ENCODE results near the gene RPGRIP1L. TPM values are rescaled to one million over a fixed set of nuclear protein-coding genes. Genes with fewer than 3 reads are reported as not detected.
"Not testable (repeated sequence)": the region's sequence is repeated elsewhere in the genome, so short reads cannot be mapped to it uniquely, and the experiment has no call there.

Gene RPGRIP1L
- total and polyA plus RNA-seq, 2 donors from 2014 or later: 4.3 to 10.2 TPM

DNA sequence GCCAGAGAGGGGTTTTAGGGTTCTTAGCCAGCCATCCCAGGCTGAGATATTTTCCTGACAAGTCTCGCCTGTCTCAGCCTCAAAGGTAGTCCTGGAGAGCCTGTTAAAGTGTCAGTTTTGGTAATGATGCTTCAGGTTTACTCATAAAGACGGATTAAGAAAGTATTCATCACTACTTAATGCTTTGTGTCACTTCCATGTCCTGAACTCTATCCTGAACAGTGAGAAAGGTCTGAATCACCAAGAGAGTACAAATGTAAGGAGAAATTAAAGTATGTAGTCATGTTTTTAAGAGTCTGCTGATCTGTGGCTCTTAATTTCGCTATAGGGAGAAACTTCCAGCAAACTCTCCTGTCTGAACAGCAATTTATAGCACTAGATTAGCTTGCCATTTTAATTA, 14.0 kb downstream of the RPGRIP1L start:
- no peak for FAIRE-seq
- H3K4me3 ChIP-seq (ENCODE audit: low read length in 3 of 3): no peak overlapping the region
- DNase-seq: no peak
- H3K27me3 ChIP-seq (ENCODE audit: control insufficient read depth, insufficient read depth, low read length): no peaks in the 10 kb centered on the region
- H3K36me3 ChIP-seq (ENCODE audit: control insufficient read depth in 2 of 3, insufficient read depth in 3 of 3, low read length in 3 of 3): peaks cover 0 to 3% (median 3%) of the 10 kb centered on the region in 3 donors
- H3K27ac ChIP-seq (ENCODE audit: low read depth in 2 of 2, low read length in 2 of 2): no peak overlapping the region
- TF ChIP-seq, protein P1, sequence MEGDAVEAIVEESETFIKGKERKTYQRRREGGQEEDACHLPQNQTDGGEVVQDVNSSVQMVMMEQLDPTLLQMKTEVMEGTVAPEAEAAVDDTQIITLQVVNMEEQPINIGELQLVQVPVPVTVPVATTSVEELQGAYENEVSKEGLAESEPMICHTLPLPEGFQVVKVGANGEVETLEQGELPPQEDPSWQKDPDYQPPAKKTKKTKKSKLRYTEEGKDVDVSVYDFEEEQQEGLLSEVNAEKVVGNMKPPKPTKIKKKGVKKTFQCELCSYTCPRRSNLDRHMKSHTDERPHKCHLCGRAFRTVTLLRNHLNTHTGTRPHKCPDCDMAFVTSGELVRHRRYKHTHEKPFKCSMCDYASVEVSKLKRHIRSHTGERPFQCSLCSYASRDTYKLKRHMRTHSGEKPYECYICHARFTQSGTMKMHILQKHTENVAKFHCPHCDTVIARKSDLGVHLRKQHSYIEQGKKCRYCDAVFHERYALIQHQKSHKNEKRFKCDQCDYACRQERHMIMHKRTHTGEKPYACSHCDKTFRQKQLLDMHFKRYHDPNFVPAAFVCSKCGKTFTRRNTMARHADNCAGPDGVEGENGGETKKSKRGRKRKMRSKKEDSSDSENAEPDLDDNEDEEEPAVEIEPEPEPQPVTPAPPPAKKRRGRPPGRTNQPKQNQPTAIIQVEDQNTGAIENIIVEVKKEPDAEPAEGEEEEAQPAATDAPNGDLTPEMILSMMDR (IDR thresholded peaks at IDR 0.05; ENCODE audit: borderline replicate concordance, extremely low read depth, insufficient read depth): no peak
- no peaks in the 10 kb centered on the region for H3K9me3 ChIP-seq (ENCODE audit: control insufficient read depth in 2 of 3, insufficient read depth in 1 of 3, low read length in 3 of 3)
- H3K4me1 ChIP-seq (ENCODE audit: control insufficient read depth in 2 of 3, insufficient read depth in 2 of 3, low read depth in 1 of 3, low read length in 3 of 3): no peaks in the 10 kb centered on the region
- no peak overlapping the region for H3K9ac ChIP-seq (ENCODE audit: low read length in 3 of 3)
- intact Hi-C loops (cut with DNase I): no loop called here

DNA sequence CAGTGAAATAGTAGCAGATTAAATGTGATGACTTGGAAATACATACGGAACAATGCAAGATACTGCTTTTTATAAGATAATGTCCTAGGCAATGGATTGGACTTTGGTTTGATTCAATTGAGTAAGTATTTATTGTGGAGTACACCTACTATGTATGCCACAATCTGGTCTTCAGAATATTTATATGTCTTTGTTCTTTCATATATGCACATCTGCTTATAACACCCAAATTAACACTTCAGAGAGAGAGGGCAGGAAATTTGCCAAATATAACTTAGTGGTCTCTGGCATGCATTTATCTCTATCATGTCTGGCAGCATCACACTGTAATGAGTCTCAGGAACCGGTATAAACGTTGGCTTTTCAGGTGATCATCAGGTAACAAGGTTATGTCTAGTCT, 16.9 kb downstream of the RPGRIP1L start:
- no peak for DNase-seq
- intact Hi-C loops (cut with DNase I): no loop called here
- H3K27ac ChIP-seq (ENCODE audit: low read depth in 2 of 2, low read length in 2 of 2): no peak overlapping the region
- no peaks in the 10 kb centered on the region for H3K9me3 ChIP-seq (ENCODE audit: control insufficient read depth in 2 of 3, insufficient read depth in 1 of 3, low read length in 3 of 3)
- H3K4me1 ChIP-seq (ENCODE audit: control insufficient read depth in 2 of 3, insufficient read depth in 2 of 3, low read depth in 1 of 3, low read length in 3 of 3): no peaks in the 10 kb centered on the region
- TF ChIP-seq, protein P1 (IDR thresholded peaks at IDR 0.05; ENCODE audit: borderline replicate concordance, extremely low read depth, insufficient read depth): no peak
- no peak for FAIRE-seq
- H3K36me3 ChIP-seq (ENCODE audit: control insufficient read depth in 2 of 3, insufficient read depth in 3 of 3, low read length in 3 of 3): peaks cover 0 to 3% (median 3%) of the 10 kb centered on the region in 3 donors
- no peak overlapping the region for H3K4me3 ChIP-seq (ENCODE audit: low read length in 3 of 3)
- no peak overlapping the region for H3K9ac ChIP-seq (ENCODE audit: low read length in 3 of 3)
- H3K27me3 ChIP-seq (ENCODE audit: control insufficient read depth, insufficient read depth, low read length): no peaks in the 10 kb centered on the region

DNA sequence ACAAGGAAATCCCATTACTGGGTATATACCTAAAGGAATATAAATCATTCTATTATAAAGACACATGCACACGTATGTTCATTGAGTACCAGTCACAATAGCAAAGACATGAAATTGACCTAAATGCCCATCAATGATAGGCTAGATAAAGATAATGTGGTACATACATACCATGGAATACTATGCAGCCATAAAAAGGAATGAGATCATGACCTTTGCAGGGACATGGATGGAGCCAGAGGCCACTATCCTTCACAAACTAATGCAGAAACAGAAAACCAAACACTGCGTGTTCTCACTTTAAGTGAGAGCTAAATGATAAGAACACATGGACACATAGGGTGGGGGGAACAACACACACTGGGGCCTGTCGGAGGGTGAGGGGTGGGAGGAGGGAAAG, 18.3 kb downstream of the RPGRIP1L start:
- H3K4me1 ChIP-seq (ENCODE audit: control insufficient read depth in 2 of 3, insufficient read depth in 2 of 3, low read depth in 1 of 3, low read length in 3 of 3); H3K4me3 ChIP-seq (ENCODE audit: low read length in 3 of 3); DNase-seq; H3K27ac ChIP-seq (ENCODE audit: low read depth in 2 of 2, low read length in 2 of 2); H3K36me3 ChIP-seq (ENCODE audit: control insufficient read depth in 2 of 3, insufficient read depth in 3 of 3, low read length in 3 of 3); H3K9ac ChIP-seq (ENCODE audit: low read length in 3 of 3); H3K9me3 ChIP-seq (ENCODE audit: control insufficient read depth in 2 of 3, insufficient read depth in 1 of 3, low read length in 3 of 3); intact Hi-C loops (cut with DNase I); FAIRE-seq; H3K27me3 ChIP-seq (ENCODE audit: control insufficient read depth, insufficient read depth, low read length): not testable (repeated sequence)

DNA sequence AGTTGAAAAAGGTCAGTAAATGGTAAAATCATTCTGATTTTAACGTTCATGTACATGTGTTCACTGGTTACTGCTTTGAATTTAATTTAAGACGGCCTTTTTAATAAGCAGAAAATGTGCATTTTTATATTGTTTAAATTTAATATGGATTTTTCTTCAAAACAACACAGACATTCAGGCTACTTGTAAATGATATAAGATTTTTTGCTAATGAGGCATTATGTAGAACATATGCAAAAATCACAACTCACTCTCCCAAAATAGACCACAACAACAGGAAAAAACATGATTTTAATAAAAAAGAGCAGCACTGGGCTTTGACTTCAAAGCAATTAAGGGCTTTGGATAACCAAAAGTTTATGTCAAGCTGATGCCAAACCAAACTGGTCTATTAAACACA, 22.3 kb downstream of the RPGRIP1L start:
- no peak overlapping the region for H3K9ac ChIP-seq (ENCODE audit: low read length in 3 of 3)
- no peak for DNase-seq
- no peaks in the 10 kb centered on the region for H3K9me3 ChIP-seq (ENCODE audit: control insufficient read depth in 2 of 3, insufficient read depth in 1 of 3, low read length in 3 of 3)
- no peak overlapping the region for H3K27ac ChIP-seq (ENCODE audit: low read depth in 2 of 2, low read length in 2 of 2)
- TF ChIP-seq, protein P1 (IDR thresholded peaks at IDR 0.05; ENCODE audit: borderline replicate concordance, extremely low read depth, insufficient read depth): no peak
- no peaks in the 10 kb centered on the region for H3K27me3 ChIP-seq (ENCODE audit: control insufficient read depth, insufficient read depth, low read length)
- H3K4me3 ChIP-seq (ENCODE audit: low read length in 3 of 3): no peak overlapping the region
- H3K36me3 ChIP-seq (ENCODE audit: control insufficient read depth in 2 of 3, insufficient read depth in 3 of 3, low read length in 3 of 3): peaks cover 0 to 3% (median 0%) of the 10 kb centered on the region in 3 donors
- no peaks in the 10 kb centered on the region for H3K4me1 ChIP-seq (ENCODE audit: control insufficient read depth in 2 of 3, insufficient read depth in 2 of 3, low read depth in 1 of 3, low read length in 3 of 3)
- no peak for FAIRE-seq
- intact Hi-C loops (cut with DNase I): no loop called here
